PC-9 (cell line): ENCODE measurements around the gene HIRA.

Source experiments
- EZH2 ChIP-seq: fragments of 200-600 bp; sonication (generic); IDR thresholded peaks from 2 replicates; pipeline ENCODE4 v1.8.0; 2017; ENCODE audit warnings: antibody characterized with exemption, low read depth
- TF ChIP-seq, protein P1 (sequence below): fragments of 200-600 bp; sonication (generic); conservative IDR thresholded peaks from 2 replicates; pipeline ENCODE4 v1.6.1; 2017; ENCODE audit warnings: mixed run types, antibody characterized with exemption, mild to moderate bottlenecking, moderate library complexity

DNA sequence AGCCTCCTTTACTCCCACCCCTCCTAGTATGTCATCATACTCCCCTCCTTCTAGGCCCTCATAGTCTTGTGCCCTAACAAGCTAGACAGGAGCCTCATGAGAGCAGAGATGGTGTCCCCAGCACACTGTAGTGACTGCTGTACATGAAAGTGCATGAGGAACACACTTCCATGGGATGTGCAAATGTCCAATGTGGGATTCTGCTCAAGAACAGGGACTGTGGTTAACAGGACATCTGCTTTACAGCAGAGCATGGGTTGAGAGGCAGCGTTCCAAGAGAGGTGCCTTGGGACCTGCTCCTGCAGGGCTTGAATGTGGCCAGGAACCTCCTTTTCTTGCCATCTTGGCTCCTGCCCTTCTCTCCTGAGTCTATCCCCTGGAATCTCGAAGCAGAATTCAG lies 45.3 kb downstream of the HIRA start:
- TF ChIP-seq, protein P1, sequence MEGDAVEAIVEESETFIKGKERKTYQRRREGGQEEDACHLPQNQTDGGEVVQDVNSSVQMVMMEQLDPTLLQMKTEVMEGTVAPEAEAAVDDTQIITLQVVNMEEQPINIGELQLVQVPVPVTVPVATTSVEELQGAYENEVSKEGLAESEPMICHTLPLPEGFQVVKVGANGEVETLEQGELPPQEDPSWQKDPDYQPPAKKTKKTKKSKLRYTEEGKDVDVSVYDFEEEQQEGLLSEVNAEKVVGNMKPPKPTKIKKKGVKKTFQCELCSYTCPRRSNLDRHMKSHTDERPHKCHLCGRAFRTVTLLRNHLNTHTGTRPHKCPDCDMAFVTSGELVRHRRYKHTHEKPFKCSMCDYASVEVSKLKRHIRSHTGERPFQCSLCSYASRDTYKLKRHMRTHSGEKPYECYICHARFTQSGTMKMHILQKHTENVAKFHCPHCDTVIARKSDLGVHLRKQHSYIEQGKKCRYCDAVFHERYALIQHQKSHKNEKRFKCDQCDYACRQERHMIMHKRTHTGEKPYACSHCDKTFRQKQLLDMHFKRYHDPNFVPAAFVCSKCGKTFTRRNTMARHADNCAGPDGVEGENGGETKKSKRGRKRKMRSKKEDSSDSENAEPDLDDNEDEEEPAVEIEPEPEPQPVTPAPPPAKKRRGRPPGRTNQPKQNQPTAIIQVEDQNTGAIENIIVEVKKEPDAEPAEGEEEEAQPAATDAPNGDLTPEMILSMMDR = no peak
- TF ChIP-seq EZH2 = no peak
